K562 (cell line): ENCODE results near the gene WDR83. TPM values are rescaled to one million over a fixed set of nuclear protein-coding genes. Genes with fewer than 3 reads are reported as not detected.

Source experiments
- BRD9 ChIP-seq: fragments of 450-650 bp; IDR thresholded peaks from 2 replicates; pipeline ENCODE4 v1.6.1; 2018; ENCODE audit warnings: low read depth; ENCODE audit not compliant: partially characterized antibody
- CBX3 ChIP-seq, 2 experiments: IDR thresholded peaks; 1 replicate in 1 of 2; 2 replicates in 1 of 2; pipeline ENCODE4 v1.6.1; 2012; ENCODE audit warnings: inconsistent platforms in 2 of 2, low read length in 2 of 2, borderline replicate concordance in 1 of 2, control low read depth in 1 of 2
- ETS1 ChIP-seq: conservative IDR thresholded peaks from 2 replicates; pipeline ENCODE4 v1.6.1; 2011; ENCODE audit warnings: low read depth, mild to moderate bottlenecking, low read length; ENCODE audit not compliant: control insufficient read depth
- JUND ChIP-seq, 2 experiments: IDR thresholded peaks; 2 replicates in 1 of 2; 3 replicates in 1 of 2; pipeline ENCODE4 v1.6.1; 2011; ENCODE audit warnings: borderline replicate concordance in 2 of 2, low read depth in 2 of 2, low read length in 2 of 2, improper control_type of control experiment in 1 of 2, missing biosample characterization in 1 of 2, missing genetic modification characterization in 1 of 2, missing genetic modification reagents in 1 of 2
- KDM5B ChIP-seq: fragments of 200-600 bp; sonication (generic); IDR thresholded peaks from 2 replicates; pipeline ENCODE4 v1.6.1; 2012; ENCODE audit warnings: low read depth, mild to moderate bottlenecking, moderate library complexity, low read length, control low read depth, inconsistent platforms; ENCODE audit not compliant: insufficient replicate concordance
- POU5F1 ChIP-seq: fragments of 150-350 bp; IDR thresholded peaks from 2 replicates; pipeline ENCODE4 v1.6.1; 2014; ENCODE audit warnings: borderline replicate concordance, low read length, low read depth, mild to moderate bottlenecking; ENCODE audit not compliant: partially characterized antibody
- REST ChIP-seq, 2 experiments: fragments of 450-650 bp; formaldehyde crosslinking in 1 of 2; IDR thresholded peaks; 2 replicates each; pipeline versions ENCODE4 v1.4.0 to v1.6.1; 2014 to 2020; ENCODE audit warnings: mild to moderate bottlenecking in 2 of 2, borderline replicate concordance in 1 of 2, low read depth in 1 of 2
- SMAD4 ChIP-seq: fragments of 250-450 bp; sonication (Bioruptor Pico); conservative IDR thresholded peaks from 2 replicates; pipeline ENCODE4 v1.8.0; 2021; ENCODE audit warnings: inconsistent platforms, mild to moderate bottlenecking, moderate library complexity
- TBP ChIP-seq: optimal IDR thresholded peaks from 2 replicates; pipeline ENCODE3; 2011; ENCODE audit warnings: low read depth, low read length, improper control_type of control experiment
- ZNF133 ChIP-seq: fragments of 250-450 bp; sonication (Bioruptor Pico); IDR thresholded peaks from 2 replicates; pipeline ENCODE4 v1.4.0; 2020; ENCODE audit warnings: mild to moderate bottlenecking
- ZNF197 ChIP-seq: fragments of 200-800 bp; sonication (Bioruptor generic); IDR thresholded peaks from 2 replicates; pipeline ENCODE4 v1.6.1; 2016; ENCODE audit warnings: low read depth, missing genetic modification characterization, missing compliant biosample characterization
- ZNF316 ChIP-seq: fragments of 450-650 bp; IDR thresholded peaks from 2 replicates; pipeline ENCODE4 v1.6.1; 2016
- ZNF639 ChIP-seq, 2 experiments: fragments of 200-800 bp in 1 of 2; sonication (Bioruptor generic) in 1 of 2; sonication (generic) in 1 of 2; formaldehyde crosslinking in 1 of 2; IDR thresholded peaks in 1 of 2; conservative IDR thresholded peaks in 1 of 2; 2 replicates each; pipeline versions ENCODE4 v1.5.0 to v1.6.1; 2016 to 2020; ENCODE audit warnings: missing compliant biosample characterization in 1 of 2, missing genetic modification characterization in 1 of 2, missing genetic modification reagents in 1 of 2
- ZNF668 ChIP-seq: fragments of 250-450 bp; sonication (Bioruptor Pico); IDR thresholded peaks from 2 replicates; pipeline ENCODE4 v1.8.0; 2022; ENCODE audit warnings: mild to moderate bottlenecking, inconsistent platforms
- polyA plus RNA-seq, 8 experiments: library from polyadenylated mRNA; depleted of rRNA in 4 of 8; stranded (reverse) in 5 of 8; unstranded in 3 of 8; fragments of >200 nt; fragmentation: Nextera tagmentation in 2 of 8; fragmentation: Illumina TruSeq in 1 of 8; extraction: Ambion mirVana in 2 of 8; extraction: Trizol in 1 of 8; gene quantifications; 2 replicates each; pipeline versions ENCODE4 v1.2.1 to v1.2.3, GENCODE V29; 2011 to 2014; ENCODE audit warnings: inconsistent platforms in 1 of 8, missing spikeins in 1 of 8
- total RNA-seq, 7 experiments: library from RNA; depleted of rRNA in 6 of 7; stranded (reverse); fragments of >200 nt in 6 of 7; fragmentation: Illumina TruSeq in 2 of 7; extraction: Trizol in 2 of 7; gene quantifications; 2 replicates each; pipeline versions ENCODE4 v1.2.1 to v1.2.3, GENCODE V29; 2011 to 2021; ENCODE audit warnings: low replicate concordance in 1 of 7

Gene WDR83
- total and polyA plus RNA-seq, 9 of the 15 experiments (the other 6 are each of a cell fraction or from before 2014, with no cell fraction given), result 0.52 to 21.3 (median 4.2) TPM

DNA sequence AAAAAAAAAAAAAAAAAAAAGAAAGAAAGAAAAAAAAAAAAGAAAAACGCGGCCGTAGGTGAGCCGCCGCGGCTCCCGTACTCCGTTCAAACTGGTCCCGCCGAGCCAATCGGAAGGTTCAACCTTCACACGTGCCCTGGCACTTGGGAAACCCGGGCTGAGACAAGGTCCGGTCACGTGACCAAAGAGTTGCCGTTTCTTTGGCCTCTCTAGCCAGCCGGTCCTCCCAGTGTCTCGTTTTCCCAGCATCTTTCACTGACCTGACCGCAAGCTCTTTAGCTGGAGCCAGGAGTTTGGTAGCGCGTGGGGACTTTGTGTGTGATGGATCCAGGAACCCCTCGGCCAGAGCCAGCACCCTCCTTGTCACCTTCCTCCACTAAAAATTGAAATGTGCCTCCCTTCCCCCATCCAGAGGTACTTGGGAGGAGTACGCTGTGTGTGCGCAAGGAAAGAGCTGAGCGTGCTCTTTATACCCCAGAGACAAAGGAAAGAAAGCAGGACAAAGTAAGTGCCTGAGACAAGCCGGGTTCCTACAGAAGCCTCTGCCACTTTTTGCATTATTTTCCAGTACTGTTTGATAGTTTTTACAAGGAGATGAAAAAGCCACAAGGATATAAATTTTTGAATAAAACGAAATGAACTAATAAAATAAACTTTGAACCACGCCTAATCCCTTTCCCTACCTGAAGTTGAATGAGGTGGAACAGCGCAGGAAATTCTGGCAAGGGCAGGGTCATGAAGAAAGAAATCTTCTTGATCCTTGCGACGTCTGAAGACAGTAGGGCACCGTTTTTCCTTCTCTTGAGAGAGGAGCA, 56.2 kb downstream of the WDR83 start (continued):
- TF ChIP-seq REST (IDR thresholded peaks at IDR 0.05; ENCODE audit: borderline replicate concordance) (peak; percentile 94), REST (CRISPR knock-in tag; IDR thresholded peaks at IDR 0.05; ENCODE audit: low read depth) (no peak), TBP (peak; percentile 84), ZNF133 (CRISPR knock-in tag) (no peak), KDM5B (peak; percentile 7), ZNF197 (CRISPR knock-in tag) (peak; percentile 48; the same call in 1 of the 2 replicates), ZNF316 (peak; percentile 81), ETS1 (0 out of 2 replicates have a peak, but pooled peaks have one; percentile 42), ZNF639 (CRISPR knock-in tag; conservative IDR thresholded peaks at IDR 0.05 in 1 of 2, IDR thresholded peaks at IDR 0.05 in 1 of 2) (peak in 1 of 2 experiments; percentile 95; a peak in 2 of 4 replicates), JUND (IDR thresholded peaks at IDR 0.05; ENCODE audit: borderline replicate concordance, low read depth, low read length) (peak; percentile 62), JUND (tag; IDR thresholded peaks at IDR 0.05; ENCODE audit: borderline replicate concordance, low read depth, low read length) (no peak; the same call in 2 of the 3 replicates), CBX3 (IDR thresholded peaks at IDR 0.05; ENCODE audit: borderline replicate concordance in 1 of 2, low read length in 2 of 2) (no peak), POU5F1 (peak; percentile 42), SMAD4 (peak; percentile 80), ZNF668 (CRISPR knock-in tag) (no peak), BRD9 (no peak)
